HG03045 (cell line): ENCODE data around the gene ADGRV1.
"Not testable (repeated sequence)": the region's sequence is repeated elsewhere in the genome, so short reads cannot be mapped to it uniquely, and the experiment has no call there.

Source experiments
- ATAC-seq: cut with Tn5 transposase; IDR thresholded peaks from one replicate; pipeline ENCODE4 v1.9.1; 2021; ENCODE audit warnings: mild to moderate bottlenecking, moderate library complexity; ENCODE audit not compliant: unreplicated experiment

The ADGRV1 gene

DNA sequence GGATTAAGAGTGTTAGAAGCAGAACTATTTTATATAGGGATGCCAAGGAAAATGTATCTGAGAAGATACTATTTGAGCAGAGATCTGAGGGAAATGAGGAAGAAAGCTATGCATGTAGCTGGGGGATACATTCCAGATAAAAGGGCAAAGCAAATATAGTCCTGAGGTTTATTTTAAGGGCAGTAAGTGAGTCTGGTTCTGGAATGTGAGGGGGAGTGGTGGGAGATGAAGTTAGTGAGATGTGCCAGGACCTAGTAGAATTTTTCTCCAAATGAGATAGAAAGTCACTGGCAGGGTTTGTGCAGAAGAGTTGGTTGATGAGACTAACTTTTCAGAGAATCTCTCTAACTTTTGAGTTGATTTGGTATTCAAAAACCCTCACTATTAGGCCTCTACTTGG is 374.7 kb downstream of the ADGRV1 start:
- no peak for ATAC-seq

GRCh38 chr5:90934091-90934719 is 375.6 kb downstream of the ADGRV1 start:
- ATAC-seq = no peak

- ATAC-seq = no peak
These were observed 376.1 kb downstream of the ADGRV1 start for GRCh38 chr5:90934738-90935137.

DNA sequence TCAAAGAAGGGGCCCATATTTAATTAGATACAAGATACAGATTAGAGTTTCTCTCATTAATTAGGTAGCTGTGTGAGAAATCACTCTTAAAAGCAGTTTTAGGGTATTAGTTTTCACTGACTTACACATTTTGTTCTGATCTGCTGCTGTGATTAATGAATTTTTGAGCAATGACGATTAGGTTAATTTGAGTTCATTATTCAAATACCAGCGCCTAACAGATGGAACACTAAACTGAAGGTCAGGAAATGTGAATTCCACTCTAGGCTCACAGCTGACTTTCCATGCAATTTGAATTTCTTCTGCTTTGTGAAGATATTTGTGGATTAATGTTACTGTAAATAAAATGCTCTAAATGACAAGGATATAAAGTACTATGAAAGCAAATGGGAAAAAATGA is 380.6 kb downstream of the ADGRV1 start:
- ATAC-seq = no peak

DNA sequence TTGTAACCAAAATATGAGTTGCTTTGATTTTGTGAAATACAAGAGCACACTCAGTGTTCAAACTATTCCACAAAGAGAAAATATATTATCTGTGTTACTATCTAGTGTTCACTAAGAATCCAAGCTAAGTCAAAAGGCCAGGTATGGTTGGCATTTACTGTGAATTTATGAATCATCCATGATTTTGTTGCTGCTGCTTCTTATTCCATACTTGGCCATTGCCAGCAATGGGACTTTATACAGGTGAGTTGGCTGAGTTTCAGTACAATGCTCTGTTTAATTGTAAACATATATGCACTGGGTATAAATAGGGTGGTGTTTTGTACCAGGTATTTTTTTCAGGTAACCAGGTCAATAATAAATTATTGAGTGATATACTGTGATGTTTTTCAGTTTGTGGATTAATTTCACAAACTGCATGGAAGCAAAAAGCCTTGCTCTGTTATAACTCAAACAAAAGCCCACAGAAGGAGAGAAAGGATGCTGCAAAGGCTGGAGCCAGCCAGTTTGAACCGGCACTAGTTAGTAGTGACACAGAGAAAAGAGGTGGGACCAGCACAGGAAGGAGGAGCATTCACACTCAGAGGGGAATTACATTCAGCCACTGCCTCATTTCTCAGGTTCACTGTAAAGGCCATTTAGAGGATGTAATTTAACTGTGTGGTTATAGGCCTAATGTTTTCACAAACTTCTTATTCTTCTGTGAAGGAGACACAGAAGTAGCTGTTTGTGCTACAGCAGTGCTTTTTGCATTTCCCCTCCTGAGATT is 381.8 kb downstream of the ADGRV1 start:
- peak; percentile 98 for ATAC-seq

GRCh38 chr5:90941002-90941720 is 382.6 kb downstream of the ADGRV1 start:
- no peak for ATAC-seq

DNA sequence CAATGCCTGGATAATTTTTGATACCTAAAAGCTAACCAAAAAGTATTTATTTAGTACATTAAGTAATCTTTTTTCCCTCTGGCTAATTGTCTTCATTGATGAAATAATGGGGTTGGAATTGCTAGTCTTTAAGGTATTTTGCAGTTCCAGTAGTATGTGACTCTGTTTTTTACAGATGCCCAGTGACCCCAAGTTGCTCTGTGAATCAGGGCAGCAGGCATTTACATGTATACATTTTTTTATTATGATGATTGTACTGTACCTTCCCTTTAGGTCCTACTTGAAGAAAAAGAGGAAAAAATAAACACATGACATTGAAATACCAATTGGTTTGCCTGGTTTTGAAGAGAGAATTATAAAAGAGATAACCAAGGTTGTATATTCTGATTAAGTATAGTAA is 385.5 kb downstream of the ADGRV1 start:
- ATAC-seq = no peak

DNA sequence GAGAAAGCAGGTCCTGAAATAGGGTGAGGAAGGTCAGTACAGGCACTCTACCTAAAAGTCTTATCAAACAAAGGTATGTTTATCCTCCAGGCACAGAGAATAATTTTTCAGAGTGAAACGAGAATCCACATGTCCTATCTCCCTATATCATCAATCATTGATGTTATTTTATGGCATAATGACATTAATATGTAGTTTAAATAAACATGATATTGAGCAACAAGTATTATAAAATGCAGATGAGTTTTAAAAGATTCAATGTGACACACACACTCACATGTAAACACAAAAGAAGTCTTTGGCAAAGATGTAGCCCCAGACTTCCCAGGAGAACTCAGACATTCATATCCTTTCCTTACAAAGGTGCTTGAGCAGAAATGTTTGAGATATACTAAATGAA is 389.1 kb downstream of the ADGRV1 start:
- no peak for ATAC-seq

DNA sequence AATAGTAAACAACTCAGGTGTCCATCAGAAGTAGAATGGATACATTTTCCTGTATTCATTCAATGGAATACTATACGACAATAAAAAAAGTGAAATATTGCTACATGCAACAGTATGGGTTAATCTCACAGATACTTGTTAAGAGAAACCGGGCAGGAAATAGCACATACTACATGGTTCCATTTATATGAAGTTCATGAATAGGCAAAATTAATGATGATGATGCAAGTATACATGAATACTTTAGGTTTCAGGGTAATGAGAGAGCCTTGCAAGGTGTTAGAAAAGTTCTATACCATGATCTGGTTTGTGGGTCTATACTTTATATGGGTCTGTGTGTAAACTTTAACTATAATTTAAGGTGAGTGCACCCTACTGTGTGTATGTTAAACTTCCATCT is 390.4 kb downstream of the ADGRV1 start:
- no peak for ATAC-seq

DNA sequence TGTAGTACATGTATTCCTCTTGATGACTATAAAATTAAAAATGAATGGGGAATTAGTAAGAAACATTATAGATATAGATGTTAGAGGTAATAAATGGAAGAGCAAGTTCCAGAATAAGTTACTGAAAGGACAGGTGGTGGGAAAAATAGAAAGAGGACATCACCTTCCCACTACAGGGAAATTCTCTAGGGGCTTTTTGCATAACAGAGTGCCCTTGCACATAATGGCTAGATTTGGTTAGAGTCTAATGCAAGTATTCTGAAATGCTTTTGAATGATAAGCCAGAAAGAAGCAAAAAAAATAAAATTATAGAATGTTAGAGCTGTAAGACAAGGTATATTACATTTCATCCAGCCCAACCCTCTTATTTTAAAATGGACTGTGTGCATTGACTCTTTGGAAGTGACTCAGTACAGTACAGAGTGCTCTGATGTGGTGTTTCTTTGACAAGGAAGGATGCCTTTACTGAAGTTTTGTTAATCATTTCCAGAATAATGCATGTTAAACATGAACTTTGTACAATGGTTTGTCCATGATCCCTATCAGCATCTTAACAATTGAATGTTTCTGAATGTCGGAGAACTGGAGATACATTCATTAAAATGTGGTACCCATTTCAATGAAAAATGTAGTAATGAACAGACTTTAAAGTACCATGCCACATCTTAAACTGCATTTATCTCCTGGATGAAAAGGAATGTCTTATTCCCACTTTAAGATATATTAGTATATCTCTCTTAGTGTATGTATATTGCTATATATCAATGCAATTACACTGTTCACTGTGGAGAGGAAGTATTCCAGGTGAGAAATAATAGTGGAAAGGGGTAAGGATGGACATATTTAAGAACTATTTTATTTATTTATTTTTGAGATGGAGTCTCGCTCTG is 391.1 kb downstream of the ADGRV1 start:
- ATAC-seq = no peak

GRCh38 chr5:90955001-90955635 is 396.5 kb downstream of the ADGRV1 start:
- ATAC-seq = no peak

- ATAC-seq = no peak
These were observed 398.0 kb downstream of the ADGRV1 start for GRCh38 chr5:90956511-90957097.

DNA sequence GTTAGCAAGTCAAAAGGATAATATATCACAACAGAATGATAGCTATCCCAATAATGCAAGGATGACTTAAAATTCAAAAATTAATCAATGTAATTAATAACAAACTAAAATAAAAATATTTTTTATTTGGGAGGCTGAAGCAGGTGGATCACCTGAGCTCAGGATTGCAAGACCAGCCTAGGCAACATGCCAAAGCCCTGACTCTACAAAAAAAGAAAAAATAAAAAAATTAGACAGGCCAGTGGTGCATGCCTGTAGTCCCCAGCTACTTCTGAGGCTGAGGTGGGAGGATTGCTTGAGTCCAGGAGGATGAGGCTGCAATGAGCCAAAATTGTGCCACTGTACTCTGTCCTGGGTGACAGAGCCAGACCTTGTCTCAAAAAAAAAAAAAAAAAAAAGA is 399.3 kb downstream of the ADGRV1 start:
- no peak for ATAC-seq

DNA sequence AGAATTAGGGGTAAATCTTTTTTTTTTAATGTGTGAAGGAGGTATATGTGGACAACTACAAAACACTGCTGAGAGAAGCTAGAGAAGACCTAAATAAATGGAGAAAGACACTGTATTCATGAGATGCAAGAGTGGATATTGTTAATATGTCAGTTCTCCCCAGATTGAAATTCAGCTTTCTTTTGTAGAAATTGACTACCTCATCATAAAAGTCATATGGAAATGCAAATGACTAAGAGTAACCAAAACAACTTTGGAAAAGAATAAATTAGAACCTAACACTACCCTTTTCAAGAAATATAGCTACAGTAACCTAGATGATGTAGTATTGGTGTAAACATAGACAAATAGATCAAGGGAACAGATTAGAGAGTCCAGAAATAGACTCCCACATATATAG is 400.7 kb downstream of the ADGRV1 start:
- no peak for ATAC-seq

- no peak for ATAC-seq
These were observed 403.9 kb downstream of the ADGRV1 start for GRCh38 chr5:90962481-90962880.

- ATAC-seq = no peak
These were observed 406.6 kb downstream of the ADGRV1 start for GRCh38 chr5:90965110-90965685.

DNA sequence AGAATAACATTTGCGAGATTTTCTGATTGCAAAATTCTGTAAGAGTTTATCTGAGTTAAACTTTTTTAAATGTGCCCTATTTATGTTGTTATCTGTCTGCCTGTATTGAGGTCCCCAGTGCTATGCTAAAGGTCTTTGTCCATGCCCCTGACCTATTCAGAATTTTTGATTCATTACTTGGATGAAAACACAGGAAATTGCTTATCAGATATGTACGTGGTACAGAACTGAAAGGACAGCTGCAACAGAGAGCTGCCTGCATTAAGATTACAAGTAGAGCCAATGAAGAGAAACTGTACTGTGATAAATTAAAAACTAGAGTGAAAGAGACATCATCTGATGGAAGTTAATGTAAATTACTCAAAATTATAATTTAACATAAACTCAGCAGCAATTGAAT is 408.8 kb downstream of the ADGRV1 start:
- ATAC-seq = no peak

GRCh38 chr5:90967851-90968250 is 409.3 kb downstream of the ADGRV1 start:
- no peak for ATAC-seq

GRCh38 chr5:90968319-90968718 is 409.7 kb downstream of the ADGRV1 start:
- ATAC-seq = no peak

GRCh38 chr5:90969945-90970344 is 411.3 kb downstream of the ADGRV1 start:
- not testable (repeated sequence) for ATAC-seq
